D721Med (cell line): ENCODE results near the gene HACL1.
"Not testable (repeated sequence)": the region's sequence is repeated elsewhere in the genome, so short reads cannot be mapped to it uniquely, and the experiment has no call there.

Experiments used
- DNase-seq: peaks from one replicate; pipeline ENCODE4 v3.0.0; 2011; ENCODE audit warnings: low spot score; ENCODE audit not compliant: insufficient read length
- FAIRE-seq: peaks from 2 replicates; lab custom pipeline; 2011; peaks lifted over from hg19 to GRCh38; lab: Jason Lieb, UNC
- TF ChIP-seq, protein P1 (sequence below): IDR thresholded peaks from 2 replicates; pipeline ENCODE4 v1.5.1; 2012; ENCODE audit warnings: mild to moderate bottlenecking, control low read depth; ENCODE audit not compliant: insufficient read depth; ENCODE audit errors: missing control alignments

Gene HACL1

DNA sequence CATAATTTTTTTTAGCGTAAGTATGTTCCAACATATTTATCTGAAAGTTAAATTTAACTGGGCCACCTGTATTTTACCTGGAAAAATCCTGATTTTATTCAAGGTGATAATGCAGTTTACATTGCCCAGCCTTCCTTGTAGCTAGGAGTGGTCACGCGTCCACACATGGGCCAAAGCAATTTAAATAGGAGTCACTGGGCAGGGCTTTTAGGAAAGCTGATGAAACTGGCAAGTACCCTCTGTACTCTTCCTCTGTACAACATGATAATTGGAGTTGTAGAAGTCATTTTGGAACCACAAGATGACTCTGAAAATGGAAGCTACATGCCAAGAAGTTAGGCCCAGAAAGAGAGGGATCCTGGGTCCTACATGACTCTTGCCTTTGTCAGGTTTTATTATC, 9.6 kb upstream of the HACL1 start:
- FAIRE-seq, result no peak
- TF ChIP-seq, protein P1, sequence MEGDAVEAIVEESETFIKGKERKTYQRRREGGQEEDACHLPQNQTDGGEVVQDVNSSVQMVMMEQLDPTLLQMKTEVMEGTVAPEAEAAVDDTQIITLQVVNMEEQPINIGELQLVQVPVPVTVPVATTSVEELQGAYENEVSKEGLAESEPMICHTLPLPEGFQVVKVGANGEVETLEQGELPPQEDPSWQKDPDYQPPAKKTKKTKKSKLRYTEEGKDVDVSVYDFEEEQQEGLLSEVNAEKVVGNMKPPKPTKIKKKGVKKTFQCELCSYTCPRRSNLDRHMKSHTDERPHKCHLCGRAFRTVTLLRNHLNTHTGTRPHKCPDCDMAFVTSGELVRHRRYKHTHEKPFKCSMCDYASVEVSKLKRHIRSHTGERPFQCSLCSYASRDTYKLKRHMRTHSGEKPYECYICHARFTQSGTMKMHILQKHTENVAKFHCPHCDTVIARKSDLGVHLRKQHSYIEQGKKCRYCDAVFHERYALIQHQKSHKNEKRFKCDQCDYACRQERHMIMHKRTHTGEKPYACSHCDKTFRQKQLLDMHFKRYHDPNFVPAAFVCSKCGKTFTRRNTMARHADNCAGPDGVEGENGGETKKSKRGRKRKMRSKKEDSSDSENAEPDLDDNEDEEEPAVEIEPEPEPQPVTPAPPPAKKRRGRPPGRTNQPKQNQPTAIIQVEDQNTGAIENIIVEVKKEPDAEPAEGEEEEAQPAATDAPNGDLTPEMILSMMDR, result no peak

DNA sequence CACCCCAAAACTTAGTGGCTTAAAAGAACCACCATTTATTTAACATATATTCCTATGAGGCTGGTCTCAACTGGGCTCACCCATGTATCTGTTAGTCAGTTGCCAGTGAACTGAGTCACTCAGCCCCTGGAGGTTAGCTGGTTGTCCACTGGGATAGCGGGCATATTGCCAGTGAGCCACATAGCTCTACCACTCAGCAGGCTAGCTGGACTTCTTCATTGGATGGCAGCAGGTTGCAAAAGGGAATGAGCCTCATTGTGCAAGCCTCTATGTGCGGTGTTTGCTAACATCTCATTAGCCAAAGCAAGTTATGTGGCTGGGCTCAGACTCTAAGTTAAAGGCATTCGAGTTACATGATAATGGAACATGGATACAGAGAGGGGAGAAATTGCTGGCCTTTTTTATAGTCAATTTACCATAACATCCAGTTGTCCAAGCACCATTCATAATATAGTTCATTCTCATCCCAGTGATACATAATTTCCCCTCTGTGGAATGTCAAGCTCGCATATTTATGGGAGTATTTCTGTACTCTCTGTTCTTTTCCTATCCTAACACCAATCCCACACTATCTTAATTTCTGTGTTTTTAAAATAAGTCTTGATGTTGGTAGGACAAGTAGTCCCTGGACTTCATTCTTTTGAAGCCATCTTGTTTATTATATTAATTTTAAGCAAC, 8.9 kb upstream of the HACL1 start:
- TF ChIP-seq, protein P1, result no peak
- DNase-seq (no peak), FAIRE-seq (peak; percentile 32)

More for the DNA sequence above, 9.6 kb upstream of the HACL1 start:
- no peak for DNase-seq

DNA sequence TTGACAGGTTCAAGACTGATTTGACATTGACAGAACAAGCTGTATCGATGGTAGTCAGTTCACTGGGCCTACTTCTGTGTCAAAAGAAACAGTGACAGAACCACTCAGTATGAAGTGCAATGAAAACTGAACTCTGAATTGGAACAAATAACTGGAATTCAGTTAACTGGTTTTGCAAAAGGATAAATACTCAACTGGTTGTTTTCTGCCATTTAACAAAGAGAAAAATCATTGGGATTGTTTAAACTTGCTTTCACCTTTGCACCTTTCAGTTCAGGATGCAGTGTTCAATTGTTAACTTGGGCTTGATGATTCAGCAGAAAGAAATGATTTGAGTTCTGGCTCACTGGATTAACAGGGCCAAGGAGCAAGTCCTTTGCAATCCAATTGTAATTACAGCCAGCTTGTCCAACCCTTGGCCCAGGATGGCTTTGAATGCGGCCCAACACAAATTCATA, 5.1 kb upstream of the HACL1 start:
- DNase-seq, result no peak
- FAIRE-seq, result no peak
- TF ChIP-seq, protein P1, result no peak

DNA sequence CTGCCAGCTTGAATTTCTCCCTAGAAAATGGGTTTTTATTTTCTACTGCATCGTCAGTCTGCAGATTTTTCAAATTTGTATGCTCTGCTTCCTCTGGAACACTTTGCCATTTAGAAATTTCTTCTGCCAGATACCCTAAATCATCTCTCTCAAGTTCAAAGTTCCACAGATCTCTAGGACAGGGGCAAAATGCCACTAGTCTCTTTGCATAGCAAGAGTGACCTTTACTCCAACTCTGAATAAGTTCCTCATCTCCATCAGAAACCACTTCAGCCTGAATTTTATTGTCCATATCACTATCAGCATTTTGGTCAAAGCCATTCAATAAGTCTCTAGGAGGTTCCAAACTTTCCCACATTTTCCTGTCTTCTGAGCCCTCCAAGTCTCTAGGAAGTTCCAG, 3.2 kb upstream of the HACL1 start:
- FAIRE-seq, DNase-seq: not testable (repeated sequence)

DNA sequence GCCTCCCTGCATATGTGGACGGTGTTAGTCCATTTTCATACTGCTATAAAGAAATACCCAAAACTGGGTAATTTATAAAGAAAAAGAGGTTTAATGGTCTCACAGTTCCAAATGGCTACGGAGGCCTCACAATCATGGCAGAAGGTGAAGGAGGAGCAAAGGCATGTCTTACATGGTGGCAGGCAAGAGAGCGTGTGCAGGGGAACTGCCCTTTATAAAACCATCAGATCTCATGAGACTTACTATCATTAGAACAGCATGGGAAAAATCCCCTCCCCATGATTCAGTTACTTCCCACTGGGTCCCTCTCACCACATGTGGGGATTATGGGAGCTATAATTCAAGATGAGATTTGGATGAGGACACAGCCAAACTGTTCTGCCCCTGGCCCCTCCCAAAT, 1.4 kb upstream of the HACL1 start:
- FAIRE-seq, DNase-seq: not testable (repeated sequence)

DNA sequence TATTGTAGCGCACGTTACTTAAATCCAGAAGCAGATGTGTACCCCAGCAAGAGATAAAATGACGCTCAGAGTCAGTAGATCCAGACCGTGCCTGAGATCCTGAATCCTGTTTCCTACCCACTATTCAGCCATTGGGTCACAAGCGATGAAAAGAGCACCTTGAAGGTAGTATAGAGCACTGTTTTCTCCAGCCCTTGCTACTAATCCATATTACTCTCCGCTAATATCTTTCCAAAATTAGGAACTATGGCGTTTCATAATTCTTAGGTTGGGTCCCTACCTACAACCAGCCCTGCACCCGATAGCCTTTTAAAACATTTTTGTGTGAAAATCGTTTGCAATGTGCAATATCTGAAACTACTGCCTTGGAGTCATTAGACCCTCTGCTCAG, 772 bp upstream of the HACL1 start:
- no peak for FAIRE-seq
- DNase-seq, result no peak
- TF ChIP-seq, protein P1, result no peak

DNA sequence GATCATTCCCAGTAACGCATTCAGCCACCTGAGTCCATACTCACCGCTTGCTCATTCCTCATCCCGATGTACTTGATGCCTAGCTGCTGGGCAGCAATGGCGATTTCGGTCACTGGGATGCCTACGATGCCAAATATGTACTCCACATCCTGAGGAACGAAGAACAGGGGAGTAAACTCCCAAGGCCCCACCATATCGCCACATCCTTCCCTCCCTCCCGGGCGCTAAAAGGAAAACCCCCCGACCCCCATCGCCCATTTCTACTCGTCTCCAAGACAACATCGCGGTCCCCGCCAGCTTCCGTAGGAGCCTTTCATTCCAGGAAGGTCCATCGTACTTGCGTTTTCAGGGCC, 347 bp downstream of the HACL1 start:
- FAIRE-seq, result no peak
- TF ChIP-seq, protein P1, result no peak
- DNase-seq, result no peak

DNA sequence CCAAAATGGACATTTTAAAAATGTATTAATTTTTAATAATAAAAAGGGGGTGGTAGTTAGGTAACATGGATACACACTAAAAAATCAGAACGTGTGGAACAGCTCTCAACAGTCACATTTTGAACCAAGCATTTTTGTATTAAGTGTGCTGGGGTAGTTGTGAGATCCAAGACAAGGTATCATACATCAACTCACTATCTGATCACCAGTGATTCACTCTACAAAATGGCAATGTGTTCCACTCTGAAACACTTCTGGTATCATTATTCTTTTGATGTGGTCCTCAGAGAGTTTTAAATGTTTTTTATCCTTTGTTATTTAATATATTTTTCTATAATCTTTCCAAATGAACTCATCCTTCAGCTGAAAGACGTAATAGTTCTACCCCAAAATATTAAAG, 5.4 kb downstream of the HACL1 start:
- no peak for DNase-seq
- no peak for FAIRE-seq
- TF ChIP-seq, protein P1, result no peak
